GM12873 (cell line): Measurements from ENCODE around the gene FJX1.

Experiments
- CTCF ChIP-seq: IDR thresholded peaks from 2 replicates; pipeline ENCODE4 v1.5.1; 2012; ENCODE audit warnings: low read depth, mild to moderate bottlenecking, moderate library complexity, low read length, control low read depth; ENCODE audit not compliant: insufficient read depth; ENCODE audit errors: missing control alignments

Gene FJX1

GRCh38 chr11:35606206-35606605, 12.1 kb upstream of the FJX1 start:
- TF ChIP-seq CTCF: no peak

DNA sequence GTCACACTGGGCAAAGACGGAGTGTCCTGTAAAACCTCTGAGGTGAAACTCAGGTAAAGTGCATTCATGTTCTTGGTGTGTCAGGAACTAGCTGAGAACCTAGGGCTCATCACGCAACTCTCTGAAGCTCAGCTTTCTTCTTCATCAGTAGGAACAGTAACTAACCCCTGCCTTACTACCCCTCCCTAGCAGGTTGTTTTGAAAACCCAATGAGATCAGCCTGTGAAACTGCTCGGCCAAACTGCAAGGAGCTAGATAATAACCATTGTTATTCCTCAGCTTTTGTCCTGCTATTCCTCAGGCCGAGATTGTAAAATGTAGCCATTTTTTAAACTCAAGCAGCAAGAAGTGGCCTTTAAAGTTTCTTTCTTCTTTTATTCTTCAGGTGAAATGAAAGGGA, 9.8 kb upstream of the FJX1 start:
- TF ChIP-seq CTCF: no peak

DNA sequence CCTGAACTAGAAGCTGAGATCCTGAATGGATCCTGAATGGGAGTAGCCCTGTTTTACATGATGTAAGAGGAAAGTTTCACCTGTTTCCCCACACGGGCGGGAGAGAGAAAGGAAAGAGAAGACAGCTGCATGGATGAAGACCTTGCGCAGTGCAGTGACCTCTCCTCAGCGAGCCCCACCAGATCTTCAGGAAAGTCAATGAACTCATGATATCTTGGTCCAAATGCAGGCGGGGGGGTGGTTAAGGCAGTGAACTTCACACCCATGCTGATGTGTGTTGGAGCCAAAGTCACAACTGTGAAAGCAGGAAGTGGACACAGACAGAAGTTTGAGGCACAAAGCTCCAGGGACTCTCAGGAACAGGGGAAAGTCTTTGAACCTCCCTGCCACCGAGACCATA, 8.6 kb upstream of the FJX1 start:
- TF ChIP-seq CTCF: no peak

DNA sequence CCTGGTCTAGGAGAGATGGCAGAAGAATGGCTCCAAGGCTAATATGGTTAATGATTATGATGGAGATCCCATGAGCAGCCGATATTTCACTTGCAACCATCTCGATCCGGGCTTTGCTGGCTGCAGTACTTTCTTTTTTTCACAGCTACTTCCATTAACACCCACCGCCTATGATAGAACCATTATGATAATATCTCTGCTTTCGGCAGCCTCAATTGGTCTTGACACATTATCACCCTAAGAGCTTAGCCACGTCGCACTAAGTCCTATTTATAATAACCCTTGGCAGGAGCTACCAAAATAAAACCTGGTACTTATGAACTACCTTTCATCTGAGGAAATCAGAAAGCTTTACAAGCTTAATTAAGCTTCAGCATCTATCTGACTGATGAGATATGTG, 7.6 kb upstream of the FJX1 start:
- no peak for TF ChIP-seq CTCF

- TF ChIP-seq CTCF: no peak
These were observed 6.5 kb upstream of the FJX1 start for GRCh38 chr11:35611741-35612140.

GRCh38 chr11:35614939-35615569, 3.2 kb upstream of the FJX1 start:
- no peak for TF ChIP-seq CTCF

DNA sequence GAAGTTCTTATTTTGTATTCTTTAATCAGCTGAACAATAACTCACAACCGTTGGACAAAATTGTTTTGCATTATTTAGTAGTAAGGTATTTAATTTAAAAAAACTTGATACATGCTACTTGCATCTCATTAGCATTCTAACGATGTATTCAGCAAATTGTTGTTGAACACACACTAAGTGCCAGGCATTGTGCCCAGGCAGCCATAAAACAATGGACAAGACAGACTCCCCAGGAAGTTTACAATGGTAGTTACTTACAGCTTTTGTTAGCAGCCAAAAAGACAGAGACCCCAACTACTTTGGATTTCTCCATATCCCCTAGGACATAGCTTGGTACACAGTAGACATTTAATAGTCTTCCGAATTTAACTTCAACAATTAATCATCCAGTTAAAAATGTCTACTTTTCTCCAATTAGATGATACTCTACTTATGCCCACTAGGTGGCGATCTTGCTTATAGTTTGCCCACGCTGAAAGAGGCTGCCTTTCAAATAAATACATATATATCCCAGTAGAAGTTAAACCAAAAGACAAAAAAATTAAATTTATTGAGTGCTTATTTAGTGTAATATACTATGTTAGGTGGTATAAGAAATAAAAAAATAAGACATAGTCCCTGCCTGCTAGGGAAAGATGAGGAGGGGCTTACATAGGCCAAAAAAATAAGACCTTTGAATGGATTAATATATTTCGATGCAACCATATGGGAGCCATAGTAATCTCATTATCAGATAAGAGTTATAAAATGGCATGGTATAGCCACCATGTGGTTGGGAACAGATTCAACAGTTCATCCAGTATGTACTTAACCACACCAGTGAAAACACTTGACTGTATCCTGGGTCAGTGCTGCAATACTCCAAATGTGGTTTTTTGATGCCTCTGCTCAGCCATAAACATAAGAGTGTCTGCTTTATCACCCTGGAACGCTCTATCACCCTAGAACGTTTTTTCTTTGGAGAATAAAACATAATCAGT, 2.0 kb upstream of the FJX1 start:
- TF ChIP-seq CTCF: peak; percentile 53
